GM12872 (cell line): ENCODE results near the gene PWP2.
"Not testable (repeated sequence)": the region's sequence is repeated elsewhere in the genome, so short reads cannot be mapped to it uniquely, and the experiment has no call there.

ENCODE experiments used
- TF ChIP-seq, protein P1 (sequence below): IDR thresholded peaks from 3 replicates; pipeline ENCODE4 v1.5.1; 2011; ENCODE audit warnings: low read depth, mild to moderate bottlenecking, low read length, moderate library complexity; ENCODE audit not compliant: insufficient read depth

Gene PWP2

DNA sequence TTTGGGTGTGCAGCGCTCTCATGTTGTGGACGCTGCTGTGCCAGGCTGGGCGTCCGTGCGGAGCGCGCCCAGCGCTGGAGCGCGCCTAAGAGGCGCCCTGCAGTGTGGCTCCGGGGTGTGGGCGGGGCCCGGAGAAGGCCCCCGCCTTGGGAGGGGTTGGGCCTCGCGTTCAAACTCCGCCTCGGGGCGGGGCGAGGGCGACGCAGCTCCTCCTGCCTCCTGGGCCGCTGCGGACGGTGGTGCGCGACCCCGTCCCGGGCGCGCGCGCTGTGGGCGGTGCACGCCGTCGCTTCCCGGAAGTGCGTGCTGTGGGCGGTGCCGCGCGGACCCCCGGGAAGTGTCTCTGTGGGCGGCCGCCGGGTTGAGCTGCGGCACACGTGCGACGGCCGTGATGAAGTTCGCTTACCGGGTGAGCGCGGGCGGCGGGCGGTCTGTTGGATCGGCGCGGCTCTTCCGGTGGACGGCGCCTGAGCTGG lies at the start of gene PWP2:
Gene PWP2, plus strand, starts transcription at position 374 of the 476 bp plus-strand sequence. Its CDS starts 18 bp downstream, at position 392.
- TF ChIP-seq, protein P1, sequence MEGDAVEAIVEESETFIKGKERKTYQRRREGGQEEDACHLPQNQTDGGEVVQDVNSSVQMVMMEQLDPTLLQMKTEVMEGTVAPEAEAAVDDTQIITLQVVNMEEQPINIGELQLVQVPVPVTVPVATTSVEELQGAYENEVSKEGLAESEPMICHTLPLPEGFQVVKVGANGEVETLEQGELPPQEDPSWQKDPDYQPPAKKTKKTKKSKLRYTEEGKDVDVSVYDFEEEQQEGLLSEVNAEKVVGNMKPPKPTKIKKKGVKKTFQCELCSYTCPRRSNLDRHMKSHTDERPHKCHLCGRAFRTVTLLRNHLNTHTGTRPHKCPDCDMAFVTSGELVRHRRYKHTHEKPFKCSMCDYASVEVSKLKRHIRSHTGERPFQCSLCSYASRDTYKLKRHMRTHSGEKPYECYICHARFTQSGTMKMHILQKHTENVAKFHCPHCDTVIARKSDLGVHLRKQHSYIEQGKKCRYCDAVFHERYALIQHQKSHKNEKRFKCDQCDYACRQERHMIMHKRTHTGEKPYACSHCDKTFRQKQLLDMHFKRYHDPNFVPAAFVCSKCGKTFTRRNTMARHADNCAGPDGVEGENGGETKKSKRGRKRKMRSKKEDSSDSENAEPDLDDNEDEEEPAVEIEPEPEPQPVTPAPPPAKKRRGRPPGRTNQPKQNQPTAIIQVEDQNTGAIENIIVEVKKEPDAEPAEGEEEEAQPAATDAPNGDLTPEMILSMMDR, result not testable (repeated sequence)

DNA sequence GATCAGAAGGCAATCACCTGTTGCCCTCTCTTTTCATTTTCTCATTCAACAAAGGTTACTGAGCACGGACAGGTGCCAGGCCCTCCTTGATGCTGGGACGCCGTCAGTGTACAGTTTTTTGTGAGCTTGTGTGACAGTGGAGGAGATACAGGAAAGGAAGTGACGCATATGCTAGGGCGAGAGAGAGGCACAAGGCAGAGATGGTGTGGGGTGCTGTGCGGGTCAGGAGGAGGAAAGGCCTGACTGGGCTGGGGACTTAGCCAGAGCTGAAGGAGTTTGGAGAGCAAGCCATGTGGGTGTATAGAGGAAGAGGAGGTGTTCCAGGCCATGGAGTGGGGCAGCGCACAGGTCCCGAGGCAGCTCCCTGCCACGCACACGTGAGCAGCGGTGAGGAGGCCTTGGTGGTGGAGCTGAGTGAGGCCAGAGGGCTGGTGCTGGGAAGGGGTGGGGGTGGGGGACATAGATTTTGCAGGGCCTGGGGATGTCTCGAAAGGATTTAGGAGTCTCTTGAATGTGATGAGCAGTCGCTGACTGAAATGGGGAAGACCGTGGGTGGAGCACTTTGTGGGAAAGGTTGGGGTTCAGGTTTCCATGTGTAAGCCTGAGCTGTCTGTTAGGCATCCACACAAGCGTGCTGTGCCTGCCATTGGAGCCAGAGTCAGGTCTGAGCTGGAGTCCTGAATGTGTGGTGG lies 49.1 kb upstream of the PWP2 start:
- TF ChIP-seq, protein P1, result no peak

DNA sequence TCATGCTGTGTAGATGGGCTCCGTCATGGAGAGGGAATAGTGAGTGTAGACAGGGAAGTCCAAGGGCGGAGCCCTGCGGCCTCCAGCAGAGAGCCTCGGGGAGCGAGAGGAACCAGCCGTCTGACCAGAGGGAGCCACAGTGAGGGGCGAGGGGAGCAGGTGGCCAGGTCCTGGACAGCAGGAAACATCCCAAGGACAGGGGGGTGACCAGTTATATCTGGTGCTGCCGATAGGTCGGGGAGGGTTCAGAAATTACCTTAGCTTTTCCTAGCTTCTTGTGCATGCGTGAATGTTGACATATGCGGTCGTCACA lies 48.6 kb upstream of the PWP2 start:
- TF ChIP-seq, protein P1, result no peak

DNA sequence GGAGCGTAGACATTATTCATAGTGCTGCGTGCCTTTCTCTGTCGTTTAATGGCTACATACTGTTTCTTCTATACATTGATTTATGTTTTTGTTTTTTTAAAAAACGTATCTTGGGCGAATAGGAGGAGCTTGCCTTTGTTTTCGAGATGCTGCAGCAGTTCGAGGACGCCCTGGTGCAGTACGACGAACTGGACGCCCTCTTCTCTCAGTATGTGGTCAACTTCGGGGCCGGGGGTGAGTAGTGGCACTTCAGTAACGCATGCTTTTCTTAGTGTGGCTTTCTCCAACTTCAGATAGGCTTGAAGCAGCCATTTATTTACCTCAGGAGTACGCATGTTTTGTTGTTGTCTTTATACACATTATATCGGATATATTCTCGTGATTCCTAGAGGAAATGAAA lies 48.2 kb upstream of the PWP2 start:
- TF ChIP-seq, protein P1, result no peak

DNA sequence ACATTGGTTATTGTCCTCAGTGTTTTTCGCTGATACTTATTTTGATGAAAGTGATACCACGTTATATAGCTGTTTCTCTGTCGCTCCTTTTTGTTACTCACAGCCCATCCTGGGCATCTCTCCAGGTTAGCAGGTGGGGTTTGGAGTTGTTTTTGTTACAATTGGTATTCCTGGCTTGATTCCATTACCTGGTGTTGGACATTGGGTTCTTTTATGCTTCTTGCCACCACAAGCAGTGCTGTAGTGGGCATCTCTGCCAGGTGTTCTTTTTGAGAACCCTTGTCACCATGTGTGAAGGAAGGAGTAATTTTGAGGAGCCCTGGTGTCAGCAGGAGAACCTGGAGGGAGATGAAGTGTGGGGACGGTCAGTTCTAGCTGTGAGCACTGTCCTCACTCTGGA lies 47.5 kb upstream of the PWP2 start:
- TF ChIP-seq, protein P1, result no peak

DNA sequence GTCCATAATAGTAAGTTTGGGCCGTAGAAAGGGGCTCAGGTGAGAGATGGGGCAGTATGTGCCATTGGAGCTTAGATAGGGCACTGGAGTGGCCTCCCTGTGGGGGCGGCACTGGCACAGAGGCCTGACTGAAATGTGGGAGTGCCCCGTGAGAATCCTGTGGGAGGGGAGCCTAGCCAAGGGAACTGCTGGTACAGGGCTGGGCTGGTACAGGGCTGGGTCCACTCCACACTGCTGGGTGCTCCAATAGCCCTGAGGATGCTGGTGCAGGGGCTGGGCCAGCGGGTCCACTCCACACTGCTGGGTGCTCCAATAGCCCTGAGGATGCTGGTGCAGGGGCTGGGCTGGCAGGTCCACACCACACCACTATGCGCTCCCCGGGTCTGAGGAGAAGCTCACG lies 44.8 kb upstream of the PWP2 start:
- TF ChIP-seq, protein P1, result no peak

DNA sequence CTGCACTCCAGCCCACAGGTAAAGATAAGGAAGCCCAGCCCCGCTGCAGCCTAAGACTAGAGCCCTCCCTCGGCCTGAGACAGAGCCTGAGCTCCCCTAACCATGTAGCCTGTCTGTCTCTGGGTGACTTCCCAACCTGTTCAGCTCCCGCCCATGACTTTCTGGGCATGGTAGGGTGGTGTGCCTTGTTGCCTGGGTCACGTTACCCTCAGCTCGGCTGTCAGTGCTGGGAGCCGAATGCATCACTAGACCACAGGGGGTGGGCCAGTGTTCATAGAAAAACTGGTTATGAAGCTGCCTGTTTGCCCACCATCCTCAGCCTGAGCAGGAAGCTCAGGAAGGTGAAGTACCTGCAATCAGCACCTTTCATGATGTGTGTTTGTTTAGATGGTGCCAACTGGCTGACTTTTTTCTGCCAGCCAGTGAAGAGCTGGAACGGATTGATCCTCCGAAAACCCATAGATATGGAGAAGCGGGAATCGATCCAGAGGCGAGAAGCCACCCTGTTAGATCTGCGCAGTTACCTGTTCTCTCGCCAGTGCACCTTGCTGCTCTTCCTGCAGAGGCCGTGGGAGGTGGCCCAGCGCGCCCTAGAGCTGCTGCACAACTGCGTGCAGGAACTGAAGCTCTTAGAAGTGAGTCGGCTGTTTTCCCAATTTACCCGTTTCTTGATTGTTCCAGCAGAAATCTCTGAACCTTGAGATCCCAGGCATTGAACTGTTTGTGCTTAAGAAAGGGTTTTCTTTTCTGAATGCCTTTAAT lies 43.9 kb upstream of the PWP2 start:
- TF ChIP-seq, protein P1, result no peak
